H9 (cell line): ENCODE results near the gene TMEM178B. TPM values are rescaled to one million over a fixed set of nuclear protein-coding genes. Genes with fewer than 3 reads are reported as not detected.

ENCODE experiments used
- DNase-seq: peaks from one replicate; pipeline ENCODE4 v3.0.0-alpha.2; 2017
- H2AFZ ChIP-seq: one replicate; pipeline ENCODE4 v1.6.1; 2013; ENCODE audit warnings: mild to moderate bottlenecking, low read length, control low read depth, moderate library complexity
- H2AK5ac ChIP-seq: 2 replicates; pipeline ENCODE4 v1.6.1; 2013; ENCODE audit warnings: low read length, control low read depth, mixed read lengths; ENCODE audit not compliant: insufficient read length
- H2BK120ac ChIP-seq: one replicate; pipeline ENCODE4 v1.6.1; 2013; ENCODE audit warnings: low read depth, mild to moderate bottlenecking, low read length, control low read depth, inconsistent platforms; ENCODE audit not compliant: poor library complexity, severe bottlenecking
- H2BK12ac ChIP-seq: 2 replicates; pipeline ENCODE4 v1.6.1; 2013; ENCODE audit warnings: low read length, control low read depth, mixed read lengths, low read depth; ENCODE audit not compliant: insufficient read length
- H2BK15ac ChIP-seq: 2 replicates; pipeline ENCODE4 v1.6.1; 2013; ENCODE audit warnings: low read depth, low read length, control low read depth
- H2BK20ac ChIP-seq: one replicate; pipeline ENCODE4 v1.6.1; 2013; ENCODE audit warnings: low read depth, mild to moderate bottlenecking, low read length, control low read depth, inconsistent platforms; ENCODE audit not compliant: poor library complexity, severe bottlenecking
- H2BK5ac ChIP-seq: 2 replicates; pipeline ENCODE4 v1.6.1; 2013; ENCODE audit warnings: low read length, control low read depth, mixed read lengths; ENCODE audit not compliant: insufficient read length
- H3K14ac ChIP-seq: 2 replicates; pipeline ENCODE4 v1.6.1; 2013; ENCODE audit warnings: low read length, control low read depth; ENCODE audit not compliant: insufficient read depth
- H3K18ac ChIP-seq: 2 replicates; pipeline ENCODE4 v1.6.1; 2013; ENCODE audit warnings: low read depth, mild to moderate bottlenecking, mixed read lengths, low read length, control low read depth; ENCODE audit not compliant: insufficient read length
- H3K23ac ChIP-seq: 2 replicates; pipeline ENCODE4 v1.6.1; 2013; ENCODE audit warnings: low read length, control low read depth, mixed read lengths, low read depth; ENCODE audit not compliant: insufficient read length
- H3K23me2 ChIP-seq: 2 replicates; pipeline ENCODE4 v1.6.1; 2013; ENCODE audit warnings: low read depth, mild to moderate bottlenecking, mixed read lengths, low read length, control low read depth; ENCODE audit not compliant: insufficient read length, poor library complexity, severe bottlenecking
- H3K27ac ChIP-seq: 2 replicates; pipeline ENCODE4 v1.5.1; 2013; ENCODE audit warnings: low read length, control low read depth, mixed read lengths, low read depth; ENCODE audit not compliant: insufficient read length
- H3K27me3 ChIP-seq: 2 replicates; pipeline ENCODE4 v1.6.1; 2013; ENCODE audit warnings: low read length, control low read depth, inconsistent platforms; ENCODE audit not compliant: insufficient read depth
- H3K4ac ChIP-seq: 2 replicates; pipeline ENCODE4 v1.6.1; 2013; ENCODE audit warnings: low read depth, mild to moderate bottlenecking, control low read depth, inconsistent platforms, low read length, moderate library complexity
- H3K4me1 ChIP-seq: 2 replicates; pipeline ENCODE4 v1.6.1; 2013; ENCODE audit warnings: low read length, control low read depth, inconsistent platforms; ENCODE audit not compliant: insufficient read depth
- H3K4me2 ChIP-seq: 2 replicates; pipeline ENCODE4 v1.6.1; 2013; ENCODE audit warnings: low read length, control low read depth, mixed read lengths; ENCODE audit not compliant: insufficient read length, insufficient read depth
- H3K56ac ChIP-seq: 2 replicates; pipeline ENCODE4 v1.6.1; 2013; ENCODE audit warnings: low read depth, mild to moderate bottlenecking, mixed read lengths, low read length, control low read depth; ENCODE audit not compliant: insufficient read length
- H3K79me1 ChIP-seq: 2 replicates; pipeline ENCODE4 v1.6.1; 2013; ENCODE audit warnings: low read depth, mild to moderate bottlenecking, moderate library complexity, low read length, control low read depth, inconsistent platforms; ENCODE audit not compliant: insufficient read depth, poor library complexity, severe bottlenecking
- H3K79me2 ChIP-seq: 2 replicates; pipeline ENCODE4 v1.6.1; 2013; ENCODE audit warnings: low read length, control low read depth, inconsistent platforms; ENCODE audit not compliant: insufficient read depth
- H3K9ac ChIP-seq: 2 replicates; pipeline ENCODE4 v1.6.1; 2013; ENCODE audit warnings: low read length, control low read depth, mixed read lengths; ENCODE audit not compliant: insufficient read length; ENCODE audit errors: extremely low read depth
- H3K9me3 ChIP-seq: one replicate; pipeline ENCODE4 v1.6.1; 2013; ENCODE audit warnings: low read depth, low read length, inconsistent platforms; ENCODE audit not compliant: control insufficient read depth
- H3T11ph ChIP-seq: one replicate; pipeline ENCODE4 v1.6.1; 2013; ENCODE audit warnings: mild to moderate bottlenecking, low read length, control low read depth, inconsistent platforms
- H4K20me1 ChIP-seq: one replicate; pipeline ENCODE4 v1.6.1; 2013; ENCODE audit not compliant: control insufficient read depth, insufficient read length, insufficient read depth
- H4K5ac ChIP-seq: 2 replicates; pipeline ENCODE4 v1.6.1; 2013; ENCODE audit warnings: low read depth, mild to moderate bottlenecking, mixed read lengths, low read length, control low read depth; ENCODE audit not compliant: insufficient read length
- H4K8ac ChIP-seq: replicated peaks from 2 replicates; pipeline ENCODE4 v1.6.1; 2013; ENCODE audit warnings: low read length, control low read depth, mixed read lengths, low read depth; ENCODE audit not compliant: insufficient read length
- H4K91ac ChIP-seq: 2 replicates; pipeline ENCODE4 v1.6.1; 2013; ENCODE audit warnings: low read depth, mild to moderate bottlenecking, moderate library complexity, mixed read lengths, low read length, control low read depth; ENCODE audit not compliant: insufficient read length
- H3K27ac Mint-ChIP-seq, 3 experiments: 2 replicates in 2 of 3; 3 replicates in 1 of 3; pipeline ENCODE4 v1.8.0; 2020 to 2021; ENCODE audit warnings: mixed read lengths in 3 of 3, mild to moderate bottlenecking in 1 of 3, moderate library complexity in 1 of 3
- H3K27me3 Mint-ChIP-seq: 2 replicates; pipeline ENCODE4 v1.8.0; 2021; ENCODE audit warnings: low read depth, mild to moderate bottlenecking, moderate library complexity, mixed read lengths
- H3K36me3 Mint-ChIP-seq, 3 experiments: 2 replicates in 2 of 3; 3 replicates in 1 of 3; pipeline ENCODE4 v1.8.0; 2020 to 2021; ENCODE audit warnings: low read depth in 3 of 3, mixed read lengths in 3 of 3; ENCODE audit not compliant: insufficient read depth in 1 of 3
- H3K4me1 Mint-ChIP-seq, 2 experiments: 2 replicates each; pipeline ENCODE4 v1.8.0; 2020; ENCODE audit warnings: mixed read lengths in 2 of 2
- H3K4me3 Mint-ChIP-seq, 2 experiments: 2 replicates in 1 of 2; 3 replicates in 1 of 2; pipeline ENCODE4 v1.8.0; 2020 to 2021; ENCODE audit warnings: mild to moderate bottlenecking in 2 of 2, mixed read lengths in 2 of 2, moderate library complexity in 1 of 2
- H3K9me3 Mint-ChIP-seq, 2 experiments: 2 replicates in 1 of 2; 3 replicates in 1 of 2; pipeline ENCODE4 v1.8.0; 2020; ENCODE audit warnings: mild to moderate bottlenecking in 2 of 2, mixed read lengths in 2 of 2, moderate library complexity in 1 of 2
- CTCF ChIP-seq: fragments of 200-600 bp; sonication (generic); conservative IDR thresholded peaks from 3 replicates; pipeline ENCODE4 v1.8.0; 2021; ENCODE audit warnings: antibody characterized with exemption, mild to moderate bottlenecking
- WGBS: extraction: QIAGEN DNeasy Blood & Tissue Kit; methylation state at CpG from one replicate; pipeline ENCODE4 v1.1.7; 2013; ENCODE audit warnings: missing lambda C conversion rate, low lambda C conversion rate, mixed read lengths; ENCODE audit not compliant: insufficient read length; ENCODE audit errors: extremely low coverage; 5-methylcytosine and 5-hydroxymethylcytosine counted together
- total RNA-seq: library from RNA; stranded (reverse); gene quantifications from 2 replicates; pipeline ENCODE4 v1.2.1, GENCODE V29; 2021

Gene TMEM178B
- total RNA-seq, 1 experiment from 2014 or later = 11.3 TPM

GRCh38 chr7:141190495-141190894 is 116.6 kb downstream of the TMEM178B start:
- Histone ChIP-seq H3K56ac (no peak overlapping the region), H3K79me1 (no peaks in the 10 kb centered on the region), H4K8ac (no peak overlapping the region), H2BK12ac (no peak overlapping the region), H2BK20ac (no peak overlapping the region), H3K27ac (no peak overlapping the region), H3K79me2 (no peaks in the 10 kb centered on the region), H2BK5ac (no peak overlapping the region), H3K9ac (no peak overlapping the region), H3K23ac (no peak overlapping the region), H2AK5ac (no peak overlapping the region), H4K20me1 (no peaks in the 10 kb centered on the region), H4K91ac (no peak overlapping the region), H3K23me2 (no peaks in the 10 kb centered on the region), H3K4me1 (no peaks in the 10 kb centered on the region), H3K18ac (no peak overlapping the region), H3K9me3 (no peaks in the 10 kb centered on the region), H2AFZ (no peak overlapping the region), H4K5ac (no peak overlapping the region), H3K14ac (no peak overlapping the region), H3K4me2 (no peak overlapping the region), H3K27me3 (no peaks in the 10 kb centered on the region), H3K4ac (no peak overlapping the region), H2BK120ac (no peak overlapping the region), H3T11ph (no peak overlapping the region), H2BK15ac (no peak overlapping the region)
- Mint-ChIP-seq H3K27ac (no peak overlapping the region), H3K4me3 (no peak overlapping the region), H3K4me1 (peaks cover 5% of the 10 kb centered on the region in 2 experiments), H3K36me3 (peaks cover 0 to 6% (median 0%) of the 10 kb centered on the region in 3 experiments; a peak in 2 of 7 replicates), H3K27me3 (no peaks in the 10 kb centered on the region), H3K9me3 (peaks cover 3% of the 10 kb centered on the region in 2 experiments; a peak in 3 of 5 replicates)
- no peak for TF ChIP-seq CTCF
- DNase-seq = no peak
- WGBS = no CpG with 5 or more reads among the region's 5 CpGs
